GM18909 (cell line): ENCODE data around the gene ZPR1.
"Not testable (repeated sequence)": the region's sequence is repeated elsewhere in the genome, so short reads cannot be mapped to it uniquely, and the experiment has no call there.

ENCODE experiments used
- ATAC-seq: cut with Tn5 transposase; IDR thresholded peaks from one replicate; pipeline ENCODE4 v1.9.1; 2021; ENCODE audit warnings: mild to moderate bottlenecking; ENCODE audit not compliant: unreplicated experiment, poor library complexity

ZPR1 gene, protein sequence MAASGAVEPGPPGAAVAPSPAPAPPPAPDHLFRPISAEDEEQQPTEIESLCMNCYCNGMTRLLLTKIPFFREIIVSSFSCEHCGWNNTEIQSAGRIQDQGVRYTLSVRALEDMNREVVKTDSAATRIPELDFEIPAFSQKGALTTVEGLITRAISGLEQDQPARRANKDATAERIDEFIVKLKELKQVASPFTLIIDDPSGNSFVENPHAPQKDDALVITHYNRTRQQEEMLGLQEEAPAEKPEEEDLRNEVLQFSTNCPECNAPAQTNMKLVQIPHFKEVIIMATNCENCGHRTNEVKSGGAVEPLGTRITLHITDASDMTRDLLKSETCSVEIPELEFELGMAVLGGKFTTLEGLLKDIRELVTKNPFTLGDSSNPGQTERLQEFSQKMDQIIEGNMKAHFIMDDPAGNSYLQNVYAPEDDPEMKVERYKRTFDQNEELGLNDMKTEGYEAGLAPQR

DNA sequence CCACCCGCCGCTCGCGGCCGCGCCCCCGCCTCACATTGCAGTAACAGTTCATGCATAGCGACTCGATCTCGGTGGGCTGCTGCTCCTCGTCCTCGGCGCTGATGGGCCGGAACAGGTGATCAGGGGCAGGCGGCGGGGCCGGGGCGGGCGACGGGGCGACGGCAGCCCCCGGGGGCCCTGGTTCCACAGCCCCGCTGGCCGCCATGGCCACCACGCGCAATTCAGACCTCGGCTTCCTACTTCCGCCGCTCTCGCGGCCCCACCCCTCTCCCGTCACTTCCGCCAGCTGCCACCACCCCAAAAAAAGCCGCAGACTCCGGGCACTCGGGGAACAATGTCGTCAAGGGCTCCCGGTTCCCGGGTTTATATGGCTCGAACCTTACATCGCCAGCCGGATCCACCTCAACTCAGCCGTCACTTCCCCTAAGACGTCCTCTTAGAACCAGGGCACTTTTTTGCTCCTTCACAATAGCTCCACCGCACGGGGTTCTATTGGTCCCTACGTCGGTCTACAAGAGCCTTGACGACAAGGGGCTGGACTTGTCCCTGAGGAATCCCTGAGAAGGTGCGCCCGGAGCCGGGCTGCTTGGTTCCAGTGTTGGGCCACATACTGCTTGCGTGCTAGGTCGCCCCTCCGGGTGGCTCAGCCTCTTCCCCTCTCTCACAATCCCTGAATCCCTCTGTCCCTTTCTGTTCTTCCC is at the start of gene ZPR1:
Gene ZPR1, minus strand, starts transcription at position 238 of the 701 bp plus-strand sequence. Its CDS starts 33 bp downstream, at position 205.
- peak; percentile 86 for ATAC-seq

DNA sequence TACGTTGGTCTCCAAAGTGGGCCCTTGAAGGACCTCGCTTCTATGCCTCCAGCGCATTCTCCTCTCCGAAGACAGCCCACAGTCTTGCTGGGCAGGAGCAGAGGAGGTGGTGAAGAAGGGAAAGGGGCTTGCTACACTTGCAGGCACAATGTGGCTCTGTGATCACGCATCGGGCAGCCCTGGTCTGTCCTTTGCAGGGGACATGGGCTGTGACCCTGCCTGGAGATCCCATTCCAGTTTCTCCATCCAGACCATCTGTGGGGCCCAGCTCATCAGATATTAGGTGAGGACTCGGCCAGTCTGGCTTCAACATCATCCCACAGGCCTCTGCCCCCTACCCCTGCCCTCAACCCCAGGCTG is 48.8 kb upstream of the ZPR1 start:
- ATAC-seq = no peak

DNA sequence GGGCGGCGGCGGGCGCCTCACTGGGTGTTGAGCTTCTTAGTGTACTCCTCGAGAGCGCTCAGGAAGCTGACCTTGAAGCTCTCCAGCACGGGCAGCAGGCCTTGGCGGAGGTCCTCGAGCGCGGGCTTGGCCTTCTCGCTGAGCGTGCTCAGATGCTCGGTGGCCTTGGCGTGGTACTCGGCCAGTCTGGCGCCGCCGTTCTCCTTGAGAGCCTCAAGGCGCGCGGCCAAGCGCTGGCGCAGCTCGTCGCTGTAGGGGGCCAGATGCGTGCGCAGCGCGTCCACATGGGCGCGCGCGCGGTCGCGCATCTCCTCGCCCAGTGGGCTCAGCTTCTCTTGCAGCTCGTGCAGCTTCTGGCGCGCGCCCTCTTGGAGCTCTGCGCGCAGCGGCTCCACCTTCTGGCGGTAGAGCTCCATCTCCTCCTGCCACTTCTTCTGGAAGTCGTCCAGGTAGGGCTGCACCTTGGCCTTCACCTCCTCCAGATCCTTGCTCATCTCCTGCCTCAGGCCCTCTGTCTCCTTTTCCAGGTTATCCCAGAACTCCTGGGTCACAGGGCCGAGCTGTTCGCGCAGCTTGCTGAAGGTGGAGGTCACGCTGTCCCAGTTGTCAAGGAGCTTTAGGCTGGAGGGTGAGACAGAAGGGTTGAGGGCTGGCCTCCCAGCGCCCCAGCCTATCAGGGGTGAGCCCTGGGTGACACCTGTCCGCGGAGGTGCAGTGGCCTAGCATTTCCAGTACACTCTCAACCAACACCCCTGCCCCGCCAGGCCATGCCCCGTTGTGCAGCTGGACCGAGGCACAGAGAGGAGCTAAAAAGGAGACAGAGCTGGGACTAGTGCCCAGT is 48.2 kb upstream of the ZPR1 start:
- ATAC-seq = peak; percentile 83

DNA sequence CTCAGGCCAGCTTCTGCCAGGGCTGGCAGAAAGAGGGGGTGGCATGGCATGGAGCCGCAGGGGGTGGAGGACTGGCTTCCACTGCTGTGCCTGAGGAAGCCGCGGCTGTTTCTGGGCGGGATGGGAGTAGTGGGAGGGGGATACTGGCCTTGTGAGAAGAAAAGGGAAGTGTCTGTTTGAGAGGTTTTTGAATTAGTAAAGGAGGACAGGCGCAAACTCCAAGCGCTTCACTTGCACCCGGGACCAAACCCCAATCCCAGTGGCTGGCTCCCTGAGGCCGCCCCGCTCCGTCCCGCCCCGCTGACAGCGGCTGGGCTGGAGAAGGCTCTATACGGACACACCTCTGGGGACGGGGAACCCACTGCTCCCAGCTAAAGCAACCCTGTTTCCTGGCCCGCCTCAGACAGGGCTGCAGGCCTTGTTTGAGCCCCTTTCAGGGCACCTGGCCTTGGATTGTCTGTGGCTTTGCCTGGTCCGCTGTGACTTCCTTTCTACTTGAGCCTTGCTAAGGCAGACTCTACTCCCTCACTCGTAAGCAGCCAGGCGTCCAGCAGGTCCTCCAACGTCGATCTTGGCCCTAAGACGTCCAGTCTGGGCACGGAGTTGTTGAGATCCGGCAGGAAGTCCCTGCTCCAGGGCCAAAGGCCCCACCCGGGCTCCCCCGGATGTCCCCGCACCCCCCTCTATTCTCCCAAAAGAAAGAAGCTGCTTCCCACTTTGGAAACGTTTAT is 47.4 kb upstream of the ZPR1 start:
- peak; percentile 13 for ATAC-seq

DNA sequence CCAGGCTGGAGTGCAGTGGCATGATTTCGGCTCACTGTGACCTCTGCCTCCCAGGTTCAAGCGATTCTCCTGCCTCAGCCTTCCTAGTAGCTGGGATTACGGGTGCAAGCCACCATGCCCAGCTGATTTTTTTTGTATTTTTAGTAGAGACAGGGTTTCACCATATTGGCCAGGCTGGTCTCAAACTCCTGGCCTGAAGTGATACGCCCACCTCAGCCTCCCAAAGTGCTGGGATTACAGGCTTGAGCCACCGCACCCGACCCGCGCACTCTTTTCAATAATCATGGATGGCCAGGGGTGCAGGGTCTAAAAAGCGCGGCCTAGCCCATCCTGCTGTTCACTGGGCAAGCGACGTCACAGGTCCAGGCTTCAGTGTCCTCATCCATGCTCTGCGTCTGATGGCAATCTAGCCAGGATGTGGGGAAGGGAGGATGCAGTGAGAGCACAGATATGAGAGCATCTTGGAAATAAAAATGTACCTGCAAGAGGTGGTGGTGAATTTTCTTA is 46.8 kb upstream of the ZPR1 start:
- not testable (repeated sequence) for ATAC-seq

DNA sequence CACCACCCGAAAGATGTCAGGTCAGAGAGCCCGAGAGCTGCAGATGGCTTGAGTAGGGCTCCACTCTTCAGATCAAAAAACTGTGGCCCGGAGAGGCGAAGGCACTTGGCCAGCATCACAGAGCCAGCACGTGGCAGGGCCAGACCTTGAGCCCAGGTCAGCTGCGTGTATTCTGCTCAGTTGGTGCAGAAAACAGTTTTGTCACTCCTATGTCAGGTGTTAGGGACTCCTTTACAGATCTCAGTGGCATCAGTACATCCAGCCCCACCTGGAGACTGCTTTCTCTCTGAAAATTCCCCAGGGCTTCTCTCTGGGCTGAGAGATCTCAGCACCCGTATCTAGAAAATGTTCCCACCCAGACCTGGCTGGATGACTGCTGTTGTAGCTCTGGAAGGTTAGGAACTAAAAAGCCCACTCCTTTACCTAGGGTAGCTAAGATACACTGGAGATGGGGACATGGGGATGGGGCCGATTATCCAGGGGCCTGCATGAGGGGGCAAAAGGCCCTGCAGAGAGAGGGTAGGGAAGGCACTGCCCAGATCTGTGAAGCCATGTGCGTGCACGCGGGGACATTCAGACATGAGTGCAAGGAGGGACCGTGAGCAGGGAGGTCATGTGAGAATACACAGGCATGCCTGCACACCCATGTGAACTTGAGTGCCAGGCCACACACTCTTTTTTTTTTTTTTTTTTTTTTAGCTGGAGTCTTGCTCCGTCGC is 46.2 kb upstream of the ZPR1 start:
- ATAC-seq = no peak

DNA sequence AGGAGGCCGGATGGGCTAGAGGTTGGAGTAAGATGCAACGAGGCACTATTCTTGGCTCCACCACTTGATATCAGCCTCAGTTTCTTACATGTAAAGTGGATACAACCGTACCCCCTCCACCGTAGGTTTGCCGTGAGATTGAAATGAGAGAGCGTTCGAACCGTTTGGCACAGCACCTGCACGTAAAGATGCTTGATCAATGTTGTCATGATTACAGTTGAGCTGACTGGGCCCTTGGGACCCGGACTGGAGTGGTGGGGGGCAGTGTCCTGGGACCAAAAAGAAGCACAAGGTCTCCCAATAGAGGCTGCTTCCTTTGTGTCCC is 45.6 kb upstream of the ZPR1 start:
- no peak for ATAC-seq

DNA sequence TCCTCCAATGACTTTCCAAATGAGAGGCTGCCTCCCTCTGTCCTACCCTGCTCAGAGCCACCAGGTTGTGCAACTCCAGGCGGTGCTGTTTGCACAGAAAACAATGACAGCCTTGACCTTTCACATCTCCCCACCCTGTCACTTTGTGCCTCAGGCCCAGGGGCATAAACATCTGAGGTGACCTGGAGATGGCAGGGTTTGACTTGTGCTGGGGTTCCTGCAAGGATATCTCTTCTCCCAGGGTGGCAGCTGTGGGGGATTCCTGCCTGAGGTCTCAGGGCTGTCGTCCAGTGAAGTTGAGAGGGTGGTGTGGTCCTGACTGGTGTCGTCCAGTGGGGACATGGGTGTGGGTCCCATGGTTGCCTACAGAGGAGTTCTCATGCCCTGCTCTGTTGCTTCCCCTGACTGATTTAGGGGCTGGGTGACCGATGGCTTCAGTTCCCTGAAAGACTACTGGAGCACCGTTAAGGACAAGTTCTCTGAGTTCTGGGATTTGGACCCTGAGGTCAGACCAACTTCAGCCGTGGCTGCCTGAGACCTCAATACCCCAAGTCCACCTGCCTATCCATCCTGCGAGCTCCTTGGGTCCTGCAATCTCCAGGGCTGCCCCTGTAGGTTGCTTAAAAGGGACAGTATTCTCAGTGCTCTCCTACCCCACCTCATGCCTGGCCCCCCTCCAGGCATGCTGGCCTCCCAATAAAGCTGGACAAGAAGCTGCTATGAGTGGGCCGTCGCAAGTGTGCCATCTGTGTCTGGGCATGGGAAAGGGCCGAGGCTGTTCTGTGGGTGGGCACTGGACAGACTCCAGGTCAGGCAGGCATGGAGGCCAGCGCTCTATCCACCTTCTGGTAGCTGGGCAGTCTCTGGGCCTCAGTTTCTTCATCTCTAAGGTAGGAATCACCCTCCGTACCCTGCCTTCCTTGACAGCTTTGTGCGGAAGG is 44.8 kb upstream of the ZPR1 start:
- no peak for ATAC-seq

DNA sequence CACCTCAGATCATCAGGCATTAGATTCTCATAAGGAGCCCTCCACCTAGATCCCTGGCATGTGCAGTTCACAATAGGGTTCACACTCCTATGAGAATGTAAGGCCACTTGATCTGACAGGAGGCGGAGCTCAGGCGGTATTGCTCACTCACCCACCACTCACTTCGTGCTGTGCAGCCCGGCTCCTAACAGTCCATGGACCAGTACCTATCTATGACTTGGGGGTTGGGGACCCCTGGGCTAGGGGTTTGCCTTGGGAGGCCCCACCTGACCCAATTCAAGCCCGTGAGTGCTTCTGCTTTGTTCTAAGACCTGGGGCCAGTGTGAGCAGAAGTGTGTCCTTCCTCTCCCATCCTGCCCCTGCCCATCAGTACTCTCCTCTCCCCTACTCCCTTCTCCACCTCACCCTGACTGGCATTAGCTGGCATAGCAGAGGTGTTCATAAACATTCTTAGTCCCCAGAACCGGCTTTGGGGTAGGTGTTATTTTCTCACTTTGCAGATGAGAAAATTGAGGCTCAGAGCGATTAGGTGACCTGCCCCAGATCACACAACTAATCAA is 44.0 kb upstream of the ZPR1 start:
- ATAC-seq = no peak

DNA sequence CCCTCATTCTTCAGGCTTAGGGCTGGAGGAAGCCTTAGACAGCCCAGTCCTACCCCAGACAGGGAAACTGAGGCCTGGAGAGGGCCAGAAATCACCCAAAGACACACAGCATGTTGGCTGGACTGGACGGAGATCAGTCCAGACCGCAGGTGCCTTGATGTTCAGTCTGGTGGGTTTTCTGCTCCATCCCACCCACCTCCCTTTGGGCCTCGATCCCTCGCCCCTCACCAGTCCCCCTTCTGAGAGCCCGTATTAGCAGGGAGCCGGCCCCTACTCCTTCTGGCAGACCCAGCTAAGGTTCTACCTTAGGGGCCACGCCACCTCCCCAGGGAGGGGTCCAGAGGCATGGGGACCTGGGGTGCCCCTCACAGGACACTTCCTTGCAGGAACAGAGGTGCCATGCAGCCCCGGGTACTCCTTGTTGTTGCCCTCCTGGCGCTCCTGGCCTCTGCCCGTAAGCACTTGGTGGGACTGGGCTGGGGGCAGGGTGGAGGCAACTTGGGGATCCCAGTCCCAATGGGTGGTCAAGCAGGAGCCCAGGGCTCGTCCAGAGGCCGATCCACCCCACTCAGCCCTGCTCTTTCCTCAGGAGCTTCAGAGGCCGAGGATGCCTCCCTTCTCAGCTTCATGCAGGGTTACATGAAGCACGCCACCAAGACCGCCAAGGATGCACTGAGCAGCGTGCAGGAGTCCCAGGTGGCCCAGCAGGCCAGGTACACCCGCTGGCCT is 42.5 kb upstream of the ZPR1 start:
- no peak for ATAC-seq

DNA sequence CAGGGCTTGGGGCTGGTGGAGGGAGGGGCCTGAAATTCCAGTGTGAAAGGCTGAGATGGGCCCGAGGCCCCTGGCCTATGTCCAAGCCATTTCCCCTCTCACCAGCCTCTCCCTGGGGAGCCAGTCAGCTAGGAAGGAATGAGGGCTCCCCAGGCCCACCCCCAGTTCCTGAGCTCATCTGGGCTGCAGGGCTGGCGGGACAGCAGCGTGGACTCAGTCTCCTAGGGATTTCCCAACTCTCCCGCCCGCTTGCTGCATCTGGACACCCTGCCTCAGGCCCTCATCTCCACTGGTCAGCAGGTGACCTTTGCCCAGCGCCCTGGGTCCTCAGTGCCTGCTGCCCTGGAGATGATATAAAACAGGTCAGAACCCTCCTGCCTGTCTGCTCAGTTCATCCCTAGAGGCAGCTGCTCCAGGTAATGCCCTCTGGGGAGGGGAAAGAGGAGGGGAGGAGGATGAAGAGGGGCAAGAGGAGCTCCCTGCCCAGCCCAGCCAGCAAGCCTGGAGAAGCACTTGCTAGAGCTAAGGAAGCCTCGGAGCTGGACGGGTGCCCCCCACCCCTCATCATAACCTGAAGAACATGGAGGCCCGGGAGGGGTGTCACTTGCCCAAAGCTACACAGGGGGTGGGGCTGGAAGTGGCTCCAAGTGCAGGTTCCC is 41.8 kb upstream of the ZPR1 start, which contains the start of gene APOC3:
Gene APOC3, plus strand, starts transcription at position 383 of the 659 bp plus-strand sequence. CDS start 676 bp downstream, outside the sequence.
- no peak for ATAC-seq

DNA sequence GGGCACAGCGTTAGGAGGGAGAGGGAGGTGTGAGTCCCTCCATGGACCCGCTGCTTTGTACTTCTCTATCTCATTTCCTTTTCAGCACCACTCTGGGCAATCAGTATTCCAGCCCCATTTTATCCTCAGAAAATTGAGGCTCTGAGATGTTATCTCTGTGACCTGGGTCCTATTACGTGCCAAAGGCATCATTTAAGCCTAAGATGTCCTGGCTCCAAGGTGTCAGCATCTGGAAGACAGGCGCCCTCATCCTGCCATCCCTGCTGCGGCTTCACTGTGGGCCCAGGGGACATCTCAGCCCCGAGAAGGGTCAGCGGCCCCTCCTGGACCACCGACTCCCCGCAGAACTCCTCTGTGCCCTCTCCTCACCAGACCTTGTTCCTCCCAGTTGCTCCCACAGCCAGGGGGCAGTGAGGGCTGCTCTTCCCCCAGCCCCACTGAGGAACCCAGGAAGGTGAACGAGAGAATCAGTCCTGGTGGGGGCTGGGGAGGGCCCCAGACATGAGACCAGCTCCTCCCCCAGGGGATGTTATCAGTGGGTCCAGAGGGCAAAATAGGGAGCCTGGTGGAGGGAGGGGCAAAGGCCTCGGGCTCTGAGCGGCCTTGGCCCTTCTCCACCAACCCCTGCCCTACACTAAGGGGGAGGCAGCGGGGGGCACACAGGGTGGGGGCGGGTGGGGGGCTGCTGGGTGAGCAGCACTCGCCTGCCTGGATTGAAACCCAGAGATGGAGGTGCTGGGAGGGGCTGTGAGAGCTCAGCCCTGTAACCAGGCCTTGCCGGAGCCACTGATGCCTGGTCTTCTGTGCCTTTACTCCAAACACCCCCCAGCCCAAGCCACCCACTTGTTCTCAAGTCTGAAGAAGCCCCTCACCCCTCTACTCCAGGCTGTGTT is 41.1 kb upstream of the ZPR1 start:
- no peak for ATAC-seq

DNA sequence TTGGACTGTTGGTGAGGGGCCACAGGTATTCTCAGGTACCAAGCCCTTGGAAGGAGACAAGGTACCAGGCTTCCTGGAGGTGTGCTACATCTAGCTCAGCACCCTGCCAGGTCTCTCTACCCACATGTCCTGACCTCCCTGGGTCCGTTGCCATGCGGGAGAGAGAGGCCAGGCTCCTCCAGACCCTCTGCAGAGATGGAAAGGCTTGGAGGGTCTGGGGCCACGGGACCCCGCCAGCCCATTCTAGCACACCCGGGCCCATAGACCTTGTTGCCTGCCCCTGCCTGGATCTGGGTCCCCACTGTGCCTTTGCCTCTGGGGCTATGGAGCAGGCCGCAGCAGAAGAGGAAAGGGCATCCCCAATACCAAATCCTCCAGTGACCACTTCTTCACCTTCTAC is 39.6 kb upstream of the ZPR1 start:
- no peak for ATAC-seq

DNA sequence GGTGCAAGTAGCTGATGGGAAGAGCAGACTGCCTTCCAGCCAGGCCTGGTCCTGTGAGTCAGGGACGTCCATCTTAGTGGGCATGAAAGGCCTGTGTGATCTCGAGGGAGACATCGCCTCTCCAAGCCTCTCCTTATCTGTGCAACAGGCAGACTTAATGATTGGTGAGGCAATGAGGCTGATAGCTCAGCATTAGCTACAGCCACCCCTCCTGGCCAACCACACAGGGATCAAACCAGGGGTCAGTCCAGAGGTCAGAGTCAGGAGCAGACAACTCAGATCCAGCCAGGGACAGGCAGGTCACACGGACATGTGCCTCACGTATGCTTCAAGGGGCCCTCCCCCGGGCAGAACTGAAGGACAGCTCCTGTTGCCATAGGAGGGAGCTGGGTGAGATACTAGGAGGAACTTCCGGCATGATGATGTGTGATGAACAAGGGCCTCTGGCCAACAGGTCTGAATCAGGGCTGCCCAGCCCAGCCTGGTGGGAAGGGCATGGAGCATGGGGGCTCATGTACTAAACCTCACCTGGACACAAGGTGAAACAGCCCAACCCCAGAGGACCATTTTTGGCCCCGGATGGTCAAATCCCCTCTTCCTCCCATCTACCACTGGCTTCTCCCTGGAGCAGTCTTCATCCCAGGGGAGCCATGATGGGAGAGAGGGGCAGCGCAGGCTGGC is 39.1 kb upstream of the ZPR1 start:
- no peak for ATAC-seq
